RWPE1 (cell line): ENCODE measurements around the gene SIRPB2.
"Not testable (repeated sequence)": the region's sequence is repeated elsewhere in the genome, so short reads cannot be mapped to it uniquely, and the experiment has no call there.

ENCODE experiments used
- CTCF ChIA-PET: fragments of 350-600 bp; sonication (Branson Sonifier 250); formaldehyde crosslinking; extraction: SDS; loops from one replicate; lab custom pipeline; 2021; lab: Yijun Ruan, JAX
- POLR2A ChIA-PET: fragments of 400-600 bp; formaldehyde crosslinking; extraction: SDS; loops from one replicate; lab custom pipeline; 2020; ENCODE audit warnings: antibody characterized with exemption; ENCODE audit not compliant: low non-redundant PET; lab: Yijun Ruan, JAX
- DNase-seq: peaks from one replicate; pipeline ENCODE4 v3.0.0; 2012; ENCODE audit warnings: low spot score
- H3K27ac ChIP-seq: fragments of 450-650 bp; 2 replicates; pipeline ENCODE4 v1.5.1; 2017
- CTCF ChIP-seq: fragments of 450-650 bp; conservative IDR thresholded peaks from 2 replicates; pipeline ENCODE4 v1.5.1; 2017; ENCODE audit warnings: low read depth, mild to moderate bottlenecking

SIRPB2 gene

GRCh38 chr20:1505871-1506270 lies 14.7 kb upstream of the SIRPB2 start:
- ChIA-PET CTCF (no interaction called here), POLR2A (no interaction called here)
- TF ChIP-seq CTCF: no peak
- no peak overlapping the region for H3K27ac ChIP-seq
- peak; percentile 35 for DNase-seq

DNA sequence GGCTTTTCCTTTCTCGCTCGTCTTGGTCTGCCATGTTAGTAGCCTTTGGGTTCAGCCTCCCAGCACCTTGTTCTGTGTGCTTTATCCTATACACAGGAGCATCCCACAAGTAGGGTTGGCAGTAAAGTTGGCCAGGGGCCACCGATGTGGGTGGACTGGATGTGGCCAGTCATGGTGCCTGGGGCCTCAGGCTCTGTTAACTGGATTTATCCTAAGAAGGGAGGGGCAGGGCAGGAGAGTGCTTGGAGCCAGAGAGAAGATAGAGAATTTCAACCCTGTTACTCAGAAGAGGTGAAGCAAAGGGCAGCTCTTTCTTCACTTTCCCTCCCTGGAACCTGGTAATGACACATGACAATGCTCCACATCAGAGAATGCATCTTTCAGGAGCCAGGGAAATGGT lies 14.1 kb upstream of the SIRPB2 start:
- POLR2A ChIA-PET: no interaction called here

GRCh38 chr20:1503564-1504227 lies 12.5 kb upstream of the SIRPB2 start:
- ChIA-PET CTCF (interaction anchor here (0.5 to 3.5 kb wide), 30 partner anchors 9 to 1248 kb away, joined by 3 to 46 read pairs (median 4); partner anchors contain the start of genes NSFL1C and RAD21L1), POLR2A (no interaction called here)
- TF ChIP-seq CTCF: peak; percentile 99
- no peak overlapping the region for H3K27ac ChIP-seq
- peak; percentile 86 for DNase-seq

More for the DNA sequence above, 14.1 kb upstream of the SIRPB2 start:
- peak; percentile 65 for DNase-seq
- no peak for TF ChIP-seq CTCF
- H3K27ac ChIP-seq: no peak overlapping the region
- CTCF ChIA-PET: interaction anchor here (3.5 kb wide), 1 partner anchor 38 kb away, joined by 46 read pairs; the partner anchor contains the start of gene NSFL1C

GRCh38 chr20:1500496-1500895 lies 9.3 kb upstream of the SIRPB2 start:
- no peak for DNase-seq
- ChIA-PET POLR2A (no interaction called here), CTCF (interaction anchor here (0.6 to 2.0 kb wide), 2 partner anchors 34 to 220 kb away, joined by 3 to 7 read pairs; partner anchors contain the start of gene NSFL1C)
- peak overlapping the region; percentile 88 for H3K27ac ChIP-seq
- TF ChIP-seq CTCF: no peak

- CTCF ChIA-PET: interaction anchor here (0.6 to 2.0 kb wide), 3 partner anchors 33 to 450 kb away, joined by 3 to 7 read pairs (median 5); partner anchors contain the start of gene NSFL1C
- TF ChIP-seq CTCF: no peak
- DNase-seq: peak; percentile 64
- POLR2A ChIA-PET: interaction anchor here (0.6 kb wide), 1 partner anchor 9 kb away, joined by 3 read pairs; no protein-coding TSS in a partner anchor
- peak overlapping the region; percentile 88 for H3K27ac ChIP-seq
These were observed 8.6 kb upstream of the SIRPB2 start for GRCh38 chr20:1499528-1500420.

GRCh38 chr20:1497371-1497770 lies 6.2 kb upstream of the SIRPB2 start:
- not testable (repeated sequence) for H3K27ac ChIP-seq, DNase-seq
- CTCF ChIA-PET: interaction anchor here (0.6 kb wide), 2 partner anchors 16 to 30 kb away, joined by 4 read pairs; no protein-coding TSS in a partner anchor
- POLR2A ChIA-PET: interaction anchor here (0.7 kb wide), 1 partner anchor 31 kb away, joined by 5 read pairs; no protein-coding TSS in a partner anchor
